Esophagus squamous epithelium (tissue), 5 donors: ENCODE results near the gene RFX8. TPM values are rescaled to one million over a fixed set of nuclear protein-coding genes. Genes with fewer than 3 reads are reported as not detected.

Experiments
- DNase-seq: peaks from one replicate; lab custom pipeline; 2025; lab: John Stamatoyannopoulos, UW
- H3K27ac ChIP-seq, 4 donors: fragments of 200-600 bp; sonication (generic); one replicate each; pipeline ENCODE4 v1.5.1; 2016 to 2019; ENCODE audit warnings: mild to moderate bottlenecking in 1 of 4
- H3K27me3 ChIP-seq, 4 donors: fragments of 200-600 bp; sonication (generic); 1 replicate in 3 of 4; 2 replicates in 1 of 4; pipeline versions ENCODE4 v1.5.1 to v1.6.0; 2017 to 2021; ENCODE audit warnings: antibody characterized with exemption in 1 of 4
- H3K36me3 ChIP-seq, 3 donors: fragments of 200-600 bp; sonication (generic); one replicate each; pipeline ENCODE4 v1.5.1; 2016 to 2019
- H3K4me1 ChIP-seq, 3 donors: fragments of 200-600 bp; sonication (generic); one replicate each; pipeline ENCODE4 v1.5.1; 2017 to 2019
- H3K4me3 ChIP-seq, 4 donors: fragments of 200-600 bp; sonication (generic); 1 replicate in 3 of 4; 2 replicates in 1 of 4; pipeline ENCODE4 v1.5.1; 2016 to 2019; ENCODE audit warnings: mild to moderate bottlenecking in 2 of 4, moderate library complexity in 1 of 4
- H3K9me3 ChIP-seq, 3 donors: fragments of 200-600 bp; sonication (generic); one replicate each; pipeline ENCODE4 v1.5.1; 2016 to 2019
- CTCF ChIP-seq, 6 experiments: fragments of 450-650 bp in 4 of 6; fragments of 200-600 bp in 2 of 6; sonication (generic) in 2 of 6; IDR thresholded peaks; one replicate each; pipeline ENCODE4 v1.5.1; 2016 to 2019; ENCODE audit warnings: antibody characterized with exemption in 6 of 6, mild to moderate bottlenecking in 4 of 6, moderate library complexity in 4 of 6
- POLR2A ChIP-seq, 4 donors: fragments of 450-650 bp; IDR thresholded peaks; one replicate each; pipeline ENCODE4 v1.6.1; 2017; ENCODE audit warnings: antibody characterized with exemption in 4 of 4, mild to moderate bottlenecking in 4 of 4, moderate library complexity in 3 of 4
- WGBS, 2 donors: methylation state at CpG; one replicate each; pipeline ENCODE4 v1.1.5; 2018; 5-methylcytosine and 5-hydroxymethylcytosine counted together
- intact Hi-C: fragments of 100-400 bp; cut with DNase I; formaldehyde crosslinking; loops from one replicate; pipeline ENCODE4 v1.15.0; 2022
- total RNA-seq, 4 donors: library from RNA; depleted of rRNA; stranded (reverse); fragments of >200 nt; gene quantifications; one replicate each; pipeline ENCODE4 v1.1.0, GENCODE V29; 2016
- donor health status: DM: yes; HTN: yes; CAD: no.

The RFX8 gene
- total RNA-seq, 4 donors from 2014 or later = 0.57 TPM; not detected in 3

GRCh38 chr2:101479810-101480209 lies 4.9 kb upstream of the RFX8 start:
- DNase-seq = no peak
- Histone ChIP-seq H3K27ac (no peak overlapping the region), H3K27me3 (peaks cover 0 to 7% (median 0%) of the 10 kb centered on the region in 4 donors), H3K4me3 (no peak overlapping the region), H3K36me3 (no peaks in the 10 kb centered on the region), H3K9me3 (no peaks in the 10 kb centered on the region), H3K4me1 (peaks cover 0 to 1% (median 0%) of the 10 kb centered on the region in 3 donors)
- WGBS, 2 donors = 84 to 90% methylated on average over 9 of the region's 9 CpGs
- TF ChIP-seq POLR2A (IDR thresholded peaks at IDR 0.05) = no peak
- no peak for TF ChIP-seq CTCF (IDR thresholded peaks at IDR 0.05)
- intact Hi-C loops = no loop called here

GRCh38 chr2:101479328-101479727 lies 4.4 kb upstream of the RFX8 start:
- H3K9me3 ChIP-seq = no peaks in the 10 kb centered on the region
- no peak for TF ChIP-seq POLR2A (IDR thresholded peaks at IDR 0.05)
- no peak for TF ChIP-seq CTCF (IDR thresholded peaks at IDR 0.05)
- no peak for DNase-seq
- no peaks in the 10 kb centered on the region for H3K36me3 ChIP-seq
- no peak overlapping the region for H3K4me3 ChIP-seq
- intact Hi-C loops = no loop called here
- peaks cover 0 to 6% (median 0%) of the 10 kb centered on the region in 3 donors for H3K4me1 ChIP-seq
- 44 to 56% methylated on average over 4 of the region's 4 CpGs for WGBS, 2 donors
- H3K27me3 ChIP-seq = peaks cover 0 to 11% (median 0%) of the 10 kb centered on the region in 4 donors
- H3K27ac ChIP-seq = no peak overlapping the region

- Histone ChIP-seq H3K4me3 (no peak overlapping the region), H3K27ac (no peak overlapping the region), H3K4me1 (peaks cover 0 to 15% (median 4%) of the 10 kb centered on the region in 3 donors), H3K27me3 (peaks cover 0 to 20% (median 0%) of the 10 kb centered on the region in 4 donors), H3K9me3 (no peaks in the 10 kb centered on the region), H3K36me3 (no peaks in the 10 kb centered on the region)
- TF ChIP-seq POLR2A (IDR thresholded peaks at IDR 0.05) = no peak
- no peak for TF ChIP-seq CTCF (IDR thresholded peaks at IDR 0.05)
- no peak for DNase-seq
- WGBS, 2 donors = 80 to 94% methylated on average over 2 of the region's 2 CpGs
- intact Hi-C loops = no loop called here
Measured at GRCh38 chr2:101478181-101479001, 3.5 kb upstream of the RFX8 start.

GRCh38 chr2:101477556-101477955 lies 2.6 kb upstream of the RFX8 start:
- Histone ChIP-seq H3K36me3 (no peaks in the 10 kb centered on the region), H3K9me3 (no peaks in the 10 kb centered on the region), H3K4me1 (peaks cover 0 to 23% (median 5%) of the 10 kb centered on the region in 3 donors), H3K27me3 (peaks cover 0 to 20% (median 0%) of the 10 kb centered on the region in 4 donors), H3K27ac (no peak overlapping the region), H3K4me3 (no peak overlapping the region)
- TF ChIP-seq POLR2A (IDR thresholded peaks at IDR 0.05) (no peak), CTCF (IDR thresholded peaks at IDR 0.05) (no peak)
- DNase-seq = no peak
- WGBS, 2 donors = 85 to 94% methylated on average over 2 of the region's 2 CpGs
- intact Hi-C loops = no loop called here

GRCh38 chr2:101476605-101477208 lies 1.8 kb upstream of the RFX8 start:
- peaks cover 0 to 20% (median 0%) of the 10 kb centered on the region in 4 donors for H3K27me3 ChIP-seq
- intact Hi-C loops = no loop called here
- WGBS, 2 donors = 82 to 89% methylated on average over 6 to 7 of the region's 8 CpGs
- no peaks in the 10 kb centered on the region for H3K9me3 ChIP-seq
- H3K36me3 ChIP-seq = no peaks in the 10 kb centered on the region
- TF ChIP-seq CTCF (IDR thresholded peaks at IDR 0.05) (no peak), POLR2A (IDR thresholded peaks at IDR 0.05) (no peak)
- no peak for DNase-seq
- H3K27ac ChIP-seq = no peak overlapping the region
- H3K4me3 ChIP-seq = no peak overlapping the region
- peaks cover 0 to 23% (median 5%) of the 10 kb centered on the region in 3 donors for H3K4me1 ChIP-seq
